HG02973 (cell line): ENCODE measurements around the gene KDELR3.

Experiments
- ATAC-seq: cut with Tn5 transposase; IDR thresholded peaks from one replicate; pipeline ENCODE4 v1.9.1; 2021; ENCODE audit warnings: moderate library complexity; ENCODE audit not compliant: unreplicated experiment

Gene KDELR3

GRCh38 chr22:38467904-38468442 lies at the start of gene KDELR3:
TSS of gene KDELR3 (plus strand) at chr22:38468096. CDS start at chr22:38468234, 138 bp downstream.
- ATAC-seq = no peak

- ATAC-seq = no peak
These were observed 49.3 kb upstream of the KDELR3 start for GRCh38 chr22:38418589-38418988.

- ATAC-seq = no peak
These were observed 48.6 kb upstream of the KDELR3 start for GRCh38 chr22:38419121-38419857.

GRCh38 chr22:38419858-38420160 lies 48.1 kb upstream of the KDELR3 start:
- ATAC-seq = no peak

- no peak for ATAC-seq
These were observed 47.2 kb upstream of the KDELR3 start for GRCh38 chr22:38420734-38421133.

GRCh38 chr22:38422611-38423511 lies 45.0 kb upstream of the KDELR3 start:
- ATAC-seq = no peak

GRCh38 chr22:38423512-38424503 lies 44.1 kb upstream of the KDELR3 start:
- no peak for ATAC-seq

GRCh38 chr22:38424525-38425080 lies 43.3 kb upstream of the KDELR3 start:
- no peak for ATAC-seq

- no peak for ATAC-seq
These were observed 41.3 kb upstream of the KDELR3 start for GRCh38 chr22:38426628-38427027.

GRCh38 chr22:38427465-38427864 lies 40.4 kb upstream of the KDELR3 start:
- ATAC-seq = no peak

- no peak for ATAC-seq
These were observed 40.0 kb upstream of the KDELR3 start for GRCh38 chr22:38427940-38428339.

- ATAC-seq = no peak
These were observed 39.2 kb upstream of the KDELR3 start for GRCh38 chr22:38428714-38429113.

- ATAC-seq = no peak
These were observed 38.3 kb upstream of the KDELR3 start for GRCh38 chr22:38429499-38430068.

- no peak for ATAC-seq
These were observed 36.5 kb upstream of the KDELR3 start for GRCh38 chr22:38431266-38432010.

GRCh38 chr22:38432264-38432663 lies 35.6 kb upstream of the KDELR3 start:
- ATAC-seq = no peak

GRCh38 chr22:38433871-38434270 lies 34.0 kb upstream of the KDELR3 start:
- no peak for ATAC-seq

- no peak for ATAC-seq
These were observed 32.9 kb upstream of the KDELR3 start for GRCh38 chr22:38435010-38435409.

- no peak for ATAC-seq
These were observed 31.9 kb upstream of the KDELR3 start for GRCh38 chr22:38435965-38436364.

GRCh38 chr22:38436629-38437395 lies 31.1 kb upstream of the KDELR3 start:
- no peak for ATAC-seq
